Ovary (tissue), 9 donors: ENCODE data around the gene GNAI3. TPM values are rescaled to one million over a fixed set of nuclear protein-coding genes. Genes with fewer than 3 reads are reported as not detected.
A peak's percentile ranks its signal among the peaks of the same experiment; 100 is the strongest.

ENCODE experiments used
- DNase-seq, 5 donors: peaks; one replicate each; pipeline ENCODE4 v3.0.0-alpha.2; 2019 to 2020
- H3K27ac ChIP-seq, 2 donors: fragments of 200-600 bp; one replicate each; pipeline versions ENCODE4 v1.5.1 to v1.8.0; 2019 to 2022
- H3K27me3 ChIP-seq: fragments of 200-600 bp; one replicate; pipeline ENCODE4 v1.8.0; 2022
- H3K36me3 ChIP-seq: fragments of 200-600 bp; sonication (generic); one replicate; pipeline ENCODE4 v1.5.1; 2019
- H3K4me1 ChIP-seq: one replicate; pipeline ENCODE4 v1.8.1; 2013; ENCODE audit warnings: mild to moderate bottlenecking, moderate library complexity; ENCODE audit not compliant: insufficient read depth
- H3K4me3 ChIP-seq: fragments of 200-600 bp; sonication (generic); one replicate; pipeline ENCODE4 v1.5.1; 2017
- H3K9me3 ChIP-seq, 2 donors: fragments of 200-600 bp in 1 of 2; sonication (generic) in 1 of 2; one replicate each; pipeline versions ENCODE4 v1.5.1 to v1.8.1; 2013 to 2019; ENCODE audit warnings: mild to moderate bottlenecking in 1 of 2, moderate library complexity in 1 of 2
- CTCF ChIP-seq, 3 donors: fragments of 450-650 bp in 2 of 3; fragments of 200-600 bp in 1 of 3; IDR thresholded peaks; one replicate each; pipeline versions ENCODE4 v1.5.1 to v1.8.0; 2016 to 2022; ENCODE audit warnings: antibody characterized with exemption in 3 of 3, mild to moderate bottlenecking in 1 of 3
- EP300 ChIP-seq: sonication (generic); formaldehyde crosslinking; IDR thresholded peaks from one replicate; pipeline ENCODE4 v1.6.1; 2017; ENCODE audit warnings: antibody characterized with exemption
- POLR2A ChIP-seq: fragments of 450-650 bp; IDR thresholded peaks from one replicate; pipeline ENCODE4 v1.6.1; 2017; ENCODE audit warnings: antibody characterized with exemption, mild to moderate bottlenecking, moderate library complexity
- WGBS, 3 donors: extraction: QIAGEN DNeasy Blood & Tissue Kit in 1 of 3; methylation state at CpG; one replicate each; pipeline versions ENCODE4 v1.1.5 to v1.1.7; 2013 to 2017; 5-methylcytosine and 5-hydroxymethylcytosine counted together
- intact Hi-C, 4 donors: fragments of 100-400 bp; cut with DNase I; formaldehyde crosslinking; loops; one replicate each; pipeline versions ENCODE4 v1.11.0 to v1.15.1; 2022 to 2023
- polyA plus RNA-seq, 2 donors: library from polyadenylated mRNA; stranded (reverse); fragments of 200-250 nt in 1 of 2; fragments of 350-450 nt in 1 of 2; fragmentation: Illumina TruSeq in 1 of 2; extraction: RNeasy Lipid Tissue Mini Kit (QIAGEN cat#74804) in 1 of 2; gene quantifications; one replicate each; pipeline ENCODE4 v1.2.3, GENCODE V29; 2013 to 2014
- total RNA-seq, 7 donors: library from RNA; depleted of rRNA in 2 of 7; stranded (reverse); fragments of >200 nt in 2 of 7; fragmentation: NEBNext Ultra II Directional in 3 of 7; extraction: Animal tissue kit (Norgen Biotek cat#: 25700) in 3 of 7; gene quantifications; one replicate each; pipeline versions ENCODE4 v1.1.0 to v1.2.4, GENCODE V29; 2016 to 2023
- donor health status: DM: no; HTN: no; CAD: no; lungs with moderate emphysema.
- donor health status: DM: no; HTN: no; CAD: no.
- donor health status: Bipolar disorder and iron deficiency.
- donor health status: DM: yes; HTN: yes; CAD: no.
- donor health status: DM: no; HTN: no; CAD: no.
- donor health status: DM: yes; HTN: yes; CAD: no.

The GNAI3 gene
- total and polyA plus RNA-seq, 9 donors: 3.0 to 6.2 (median 4.8) TPM

GRCh38 chr1:109625176-109625575 is 76.8 kb downstream of the GNAI3 start:
- DNase-seq: peak in 1 of 5 donors; percentile 22
- Histone ChIP-seq H3K27ac (no peak overlapping the region), H3K4me1 (peaks cover 8% of the 10 kb centered on the region), H3K9me3 (no peaks in the 10 kb centered on the region), H3K27me3 (no peaks in the 10 kb centered on the region), H3K4me3 (no peak overlapping the region), H3K36me3 (no peaks in the 10 kb centered on the region)
- intact Hi-C loops: loop anchor here in 2 of 4 donors (5.0 kb wide), 1 partner anchor 78 kb away; the partner anchor contains the start of gene GNAI3 (in 2 of the 2)
- TF ChIP-seq POLR2A (no peak), EP300 (no peak), CTCF (IDR thresholded peaks at IDR 0.05) (no peak)
- 84 to 87% (median 85%) methylated on average over 16 of the region's 16 CpGs for WGBS, 3 donors

GRCh38 chr1:109625601-109626560 is 77.5 kb downstream of the GNAI3 start:
- no peak for TF ChIP-seq CTCF (IDR thresholded peaks at IDR 0.05)
- no peak for TF ChIP-seq EP300
- TF ChIP-seq POLR2A: no peak
- H3K4me3 ChIP-seq: no peak overlapping the region
- no peak overlapping the region for H3K27ac ChIP-seq
- no peaks in the 10 kb centered on the region for H3K36me3 ChIP-seq
- H3K4me1 ChIP-seq: peaks cover 8% of the 10 kb centered on the region
- intact Hi-C loops: loop anchor here in 2 of 4 donors (5.0 kb wide), 1 partner anchor 79 kb away; the partner anchor contains the start of gene GNAI3 (in 2 of the 2)
- 74 to 78% (median 75%) methylated on average over 32 of the region's 32 CpGs for WGBS, 3 donors
- no peaks in the 10 kb centered on the region for H3K27me3 ChIP-seq
- H3K9me3 ChIP-seq: no peaks in the 10 kb centered on the region
- DNase-seq: peak in 2 of 5 donors; percentile 24 to 42

- Histone ChIP-seq H3K4me1 (peaks cover 2% of the 10 kb centered on the region), H3K27ac (no peak overlapping the region), H3K9me3 (no peaks in the 10 kb centered on the region), H3K27me3 (no peaks in the 10 kb centered on the region), H3K36me3 (no peaks in the 10 kb centered on the region), H3K4me3 (no peak overlapping the region)
- TF ChIP-seq POLR2A: no peak
- no peak for TF ChIP-seq EP300
- no peak for TF ChIP-seq CTCF (IDR thresholded peaks at IDR 0.05)
- WGBS, 3 donors: 91 to 92% (median 91%) methylated on average over 21 of the region's 21 CpGs
- no peak for DNase-seq
- intact Hi-C loops: loop anchor here in 2 of 4 donors (5.0 kb wide), 1 partner anchor 80 kb away; the partner anchor contains the start of gene GNAI3 (in 2 of the 2)
These were observed 78.4 kb downstream of the GNAI3 start for GRCh38 chr1:109626682-109627408.

- Histone ChIP-seq H3K36me3 (no peaks in the 10 kb centered on the region), H3K4me3 (no peak overlapping the region), H3K27ac (no peak overlapping the region), H3K4me1 (peaks cover 2% of the 10 kb centered on the region), H3K27me3 (no peaks in the 10 kb centered on the region), H3K9me3 (no peaks in the 10 kb centered on the region)
- intact Hi-C loops: loop anchor here in 2 of 4 donors (5.0 kb wide), 1 partner anchor 81 kb away; the partner anchor contains the start of gene GNAI3 (in 2 of the 2)
- DNase-seq: no peak
- TF ChIP-seq CTCF (IDR thresholded peaks at IDR 0.05): no peak
- TF ChIP-seq EP300: no peak
- no peak for TF ChIP-seq POLR2A
- WGBS, 3 donors: 86 to 90% (median 88%) methylated on average over 23 of the region's 23 CpGs
These were observed 79.4 kb downstream of the GNAI3 start for GRCh38 chr1:109627692-109628399.
